Esophagus mucosa (tissue), 1 donor: ENCODE results near the gene MCHR1. TPM values are rescaled to one million over a fixed set of nuclear protein-coding genes. Genes with fewer than 3 reads are reported as not detected.
"Not testable (repeated sequence)": the region's sequence is repeated elsewhere in the genome, so short reads cannot be mapped to it uniquely, and the experiment has no call there.

Source experiments
- ATAC-seq: fragments of 200-7000 bp; cut with Tn5 transposase; one replicate; pipeline ENCODE4 v1.9.1; 2020
- total RNA-seq: library from RNA; stranded (reverse); gene quantifications from one replicate; pipeline ENCODE4 v1.2.4, GENCODE V29; 2023
- donor health status: DM: yes; HTN: yes; CAD: no.

MCHR1 gene
- total RNA-seq, 1 donor from 2014 or later: not detected

- not testable (repeated sequence) for ATAC-seq
Measured at GRCh38 chr22:40656651-40657050, 22.6 kb upstream of the MCHR1 start.

GRCh38 chr22:40659166-40659565 lies 20.1 kb upstream of the MCHR1 start:
- no peak for ATAC-seq

GRCh38 chr22:40660730-40661129 lies 18.6 kb upstream of the MCHR1 start:
- ATAC-seq: no peak

DNA sequence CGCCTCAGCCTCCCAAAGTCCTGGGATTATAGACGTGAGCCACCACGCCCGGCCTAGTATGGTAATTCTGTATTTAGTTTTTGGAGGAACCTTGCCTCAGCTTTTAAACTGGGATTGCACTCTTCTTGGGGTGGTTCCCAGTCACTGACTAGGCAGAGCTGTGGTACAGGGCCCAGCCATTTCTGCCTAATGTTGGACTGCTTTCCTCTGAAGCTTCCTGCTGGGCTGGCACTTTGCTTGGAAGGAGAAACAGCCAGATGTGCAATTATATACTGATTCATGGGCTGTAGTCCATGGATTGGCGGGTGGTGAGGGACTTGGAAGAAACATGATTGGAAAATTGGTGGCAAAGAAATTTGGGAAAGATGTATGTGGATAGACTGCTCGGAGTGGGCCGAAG lies 17.6 kb upstream of the MCHR1 start:
- no peak for ATAC-seq

DNA sequence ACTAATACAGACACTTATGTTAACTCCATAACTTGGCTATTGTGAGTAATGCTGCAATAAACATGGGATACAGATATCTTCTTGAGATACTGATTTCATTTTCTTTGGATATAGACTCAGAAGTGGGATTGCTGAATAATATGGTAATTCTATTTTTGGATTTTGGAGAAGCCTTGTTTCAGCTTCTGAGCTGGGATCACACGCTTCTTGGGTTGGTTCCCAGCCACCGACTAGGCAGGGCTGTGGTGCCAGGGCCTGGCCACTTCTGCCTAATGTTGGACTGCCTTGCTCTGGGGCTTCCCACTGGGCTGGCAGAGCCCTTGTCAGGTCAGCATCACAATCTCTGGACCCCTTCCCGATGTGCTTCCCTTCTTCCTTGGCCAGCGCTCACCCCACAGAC lies 14.0 kb upstream of the MCHR1 start:
- no peak for ATAC-seq

DNA sequence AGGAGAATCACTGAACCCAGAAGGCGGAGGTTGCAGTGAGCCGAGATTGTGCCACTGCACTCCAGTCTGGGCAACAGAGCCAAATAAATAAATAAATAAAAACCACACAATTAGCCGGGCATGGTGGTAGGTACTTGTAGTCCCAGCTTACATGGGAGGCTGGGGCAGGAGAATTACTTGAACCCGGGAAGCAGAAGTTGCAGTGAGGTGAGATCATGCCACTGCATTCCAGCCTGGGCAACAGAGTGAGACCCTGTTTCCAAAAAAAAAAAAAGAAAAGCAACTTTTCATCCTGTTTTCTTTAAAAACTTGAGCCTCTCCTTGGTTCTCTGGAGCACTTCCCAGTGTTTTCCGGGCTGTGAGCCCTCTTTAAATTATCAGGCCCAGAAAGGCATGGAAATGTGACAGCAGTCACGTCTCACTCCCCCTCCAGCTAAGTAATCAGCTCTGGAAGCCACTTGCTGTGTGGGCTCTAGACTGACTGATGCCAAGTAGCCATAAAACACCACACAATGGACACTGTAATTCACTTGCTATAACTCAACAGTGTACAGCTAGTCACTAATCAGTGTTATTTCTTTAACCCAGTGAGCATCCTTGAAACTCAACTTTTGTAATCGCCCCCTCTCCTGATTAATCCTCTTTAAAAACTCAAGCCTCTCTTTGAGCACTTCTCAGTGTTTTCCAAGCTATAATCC lies 13.0 kb upstream of the MCHR1 start:
- no peak for ATAC-seq

DNA sequence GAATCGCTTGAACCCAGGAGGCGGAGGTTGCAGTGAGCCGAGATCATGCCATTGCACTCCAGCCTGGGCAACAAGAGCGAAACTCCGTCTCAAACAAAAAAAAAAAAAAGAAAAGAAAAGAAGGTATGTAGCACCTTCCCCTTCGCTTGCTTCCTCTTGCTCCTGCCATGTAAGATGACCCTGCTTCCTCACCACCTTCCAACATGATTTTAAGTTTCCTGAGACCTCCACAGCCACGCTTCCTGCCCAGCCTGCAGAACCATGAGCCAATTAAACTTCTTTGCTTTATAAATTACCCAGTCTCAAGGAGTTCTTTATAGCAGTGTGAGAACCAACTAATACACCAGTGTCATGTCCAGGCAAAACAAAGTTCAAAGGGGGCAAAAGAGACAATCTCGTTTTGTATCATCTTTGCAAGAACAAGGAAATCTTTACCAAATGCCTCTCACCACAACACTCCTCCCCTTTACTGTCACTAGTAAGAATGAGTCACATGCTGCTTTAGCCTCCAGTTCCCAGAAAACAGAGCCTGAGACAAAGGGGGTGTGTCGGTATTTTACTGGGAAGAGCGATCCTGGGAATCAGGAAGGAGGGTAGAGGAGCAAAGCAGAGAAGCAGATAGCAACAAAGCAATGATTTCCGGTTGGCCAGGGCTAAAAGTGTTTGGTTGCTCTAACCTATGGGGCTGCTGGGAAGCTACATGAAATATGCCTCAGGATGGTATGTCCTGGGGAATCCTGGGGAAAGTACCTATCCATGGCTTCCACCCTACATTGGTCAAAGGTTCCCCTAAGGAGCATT lies 10.5 kb upstream of the MCHR1 start:
- ATAC-seq: peak; percentile 79

GRCh38 chr22:40670058-40670457 lies 9.2 kb upstream of the MCHR1 start:
- no peak for ATAC-seq

DNA sequence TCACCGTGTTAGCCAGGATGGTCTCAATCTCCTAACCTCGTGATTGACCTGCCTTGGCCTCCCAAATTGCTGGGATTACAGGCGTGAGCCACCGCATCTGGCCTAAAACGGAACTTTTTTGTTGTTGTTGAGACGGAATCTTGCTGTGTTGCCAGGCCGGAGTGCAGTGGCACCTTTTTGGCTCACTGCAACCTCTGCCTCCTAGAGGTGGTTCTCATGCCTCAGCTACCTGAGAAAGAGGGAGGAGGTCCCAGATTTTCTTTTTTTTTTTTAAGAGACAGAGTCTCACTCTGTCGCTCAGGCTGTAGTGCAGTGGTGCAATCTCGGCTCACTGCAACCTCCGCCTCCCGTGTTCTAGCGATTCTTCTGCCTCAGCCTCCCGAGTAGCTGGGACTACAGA lies 7.9 kb upstream of the MCHR1 start:
- no peak for ATAC-seq

- ATAC-seq: no peak
Measured at GRCh38 chr22:40671796-40672360, 7.4 kb upstream of the MCHR1 start.

DNA sequence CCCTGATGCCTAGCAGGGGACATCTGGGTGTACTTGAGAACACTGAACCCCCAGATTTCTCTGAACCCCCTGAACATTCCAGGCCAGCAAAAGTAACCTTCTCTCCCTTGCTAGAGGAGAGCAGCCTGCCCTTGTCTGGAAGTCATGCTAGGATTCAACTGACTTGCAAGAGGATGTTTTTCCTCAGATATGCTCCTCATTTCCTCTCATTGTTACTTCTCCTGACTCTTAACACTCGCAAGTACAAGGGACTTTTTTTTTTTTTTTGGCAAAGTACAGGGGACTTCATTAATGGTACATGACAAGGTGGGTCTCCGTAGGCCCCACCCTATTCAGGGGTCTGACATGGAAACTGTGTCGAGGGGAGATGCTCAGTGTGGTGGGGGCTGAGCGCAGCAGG lies 6.3 kb upstream of the MCHR1 start:
- no peak for ATAC-seq

DNA sequence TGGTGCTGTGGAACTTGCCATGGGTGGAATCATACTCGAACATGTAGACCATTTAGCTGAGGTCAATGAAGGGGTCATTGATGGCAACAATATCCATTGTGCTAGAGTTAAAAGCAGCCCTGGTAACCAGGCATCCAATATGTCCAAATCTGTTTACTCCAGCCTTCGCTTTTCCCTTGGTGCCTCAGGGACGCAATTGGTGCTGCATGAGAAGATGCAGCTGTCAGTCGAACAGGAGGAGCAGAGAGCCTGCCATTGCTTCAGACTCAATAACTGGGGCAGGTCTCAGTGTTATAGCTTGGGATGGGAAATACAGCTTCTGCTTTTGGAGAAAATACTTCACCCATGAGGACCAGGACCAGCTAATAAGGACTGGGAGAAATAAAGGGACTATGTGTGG lies 5.0 kb upstream of the MCHR1 start:
- ATAC-seq: no peak

- ATAC-seq: not testable (repeated sequence)
Measured at GRCh38 chr22:40676166-40676565, 3.1 kb upstream of the MCHR1 start.

GRCh38 chr22:40676644-40677043 lies 2.6 kb upstream of the MCHR1 start:
- ATAC-seq: peak; percentile 69

DNA sequence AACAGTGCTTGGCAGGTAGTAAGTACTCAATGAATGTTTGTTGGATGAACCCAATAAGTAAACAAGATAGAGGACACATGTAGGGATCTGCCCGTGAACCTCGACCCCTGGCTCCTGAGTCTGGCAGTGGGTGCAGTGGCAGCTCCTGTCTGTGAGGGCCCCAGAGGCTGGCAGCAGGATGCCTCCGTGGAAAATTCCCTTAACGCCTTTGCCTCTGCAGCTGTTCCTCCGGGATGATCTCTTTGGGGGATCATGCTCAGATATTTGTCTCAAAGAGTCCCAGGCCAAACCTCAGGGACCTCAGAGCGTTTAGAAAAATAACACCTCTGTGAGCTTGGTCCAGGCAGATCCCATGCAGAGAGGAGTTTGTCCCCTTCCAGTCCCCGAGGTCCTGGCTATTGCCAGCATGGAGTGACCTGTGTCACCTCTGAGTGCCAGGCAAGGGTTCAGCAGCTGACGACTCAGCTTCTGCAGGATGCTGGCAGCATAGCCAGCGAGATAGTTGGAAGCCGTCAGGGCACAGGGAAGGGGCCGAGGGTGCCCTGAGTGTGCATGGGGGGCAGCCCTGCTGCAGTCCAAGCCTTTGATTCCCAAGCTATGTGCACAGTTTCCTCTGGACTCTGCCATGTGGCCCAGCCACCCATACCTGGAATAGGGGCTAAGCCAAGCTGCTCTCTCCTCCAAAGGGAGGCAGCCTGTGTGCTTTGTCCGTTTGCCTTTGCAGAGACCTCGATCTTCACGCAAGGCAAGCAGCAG lies 613 bp upstream of the MCHR1 start:
- no peak for ATAC-seq

- no peak for ATAC-seq
Measured at GRCh38 chr22:40679964-40680818, 907 bp downstream of the MCHR1 start.

- no peak for ATAC-seq
Measured at GRCh38 chr22:40680819-40681183, 1.5 kb downstream of the MCHR1 start.

DNA sequence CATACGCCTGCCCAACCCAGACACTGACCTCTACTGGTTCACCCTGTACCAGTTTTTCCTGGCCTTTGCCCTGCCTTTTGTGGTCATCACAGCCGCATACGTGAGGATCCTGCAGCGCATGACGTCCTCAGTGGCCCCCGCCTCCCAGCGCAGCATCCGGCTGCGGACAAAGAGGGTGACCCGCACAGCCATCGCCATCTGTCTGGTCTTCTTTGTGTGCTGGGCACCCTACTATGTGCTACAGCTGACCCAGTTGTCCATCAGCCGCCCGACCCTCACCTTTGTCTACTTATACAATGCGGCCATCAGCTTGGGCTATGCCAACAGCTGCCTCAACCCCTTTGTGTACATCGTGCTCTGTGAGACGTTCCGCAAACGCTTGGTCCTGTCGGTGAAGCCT lies 2.2 kb downstream of the MCHR1 start:
- no peak for ATAC-seq

DNA sequence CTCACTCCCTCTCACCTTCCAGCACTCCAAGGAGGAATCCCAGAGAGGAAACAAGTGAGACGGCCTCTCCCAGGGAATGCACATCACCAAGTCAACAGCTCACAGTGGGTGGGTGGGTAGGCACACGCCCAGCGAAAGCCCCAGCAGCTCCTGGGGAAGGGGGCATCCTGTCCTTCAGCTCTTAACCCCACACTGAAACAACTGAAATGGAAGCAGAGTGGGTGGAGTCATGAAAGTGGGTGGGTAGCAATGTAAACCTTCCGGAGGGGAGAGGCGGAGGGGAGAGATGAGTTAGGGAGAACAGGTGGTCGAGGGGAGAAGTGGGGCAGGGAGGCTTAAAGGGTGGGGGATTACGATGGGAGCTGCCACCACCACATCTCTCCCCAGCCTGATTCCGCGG lies 5.4 kb downstream of the MCHR1 start:
- no peak for ATAC-seq

DNA sequence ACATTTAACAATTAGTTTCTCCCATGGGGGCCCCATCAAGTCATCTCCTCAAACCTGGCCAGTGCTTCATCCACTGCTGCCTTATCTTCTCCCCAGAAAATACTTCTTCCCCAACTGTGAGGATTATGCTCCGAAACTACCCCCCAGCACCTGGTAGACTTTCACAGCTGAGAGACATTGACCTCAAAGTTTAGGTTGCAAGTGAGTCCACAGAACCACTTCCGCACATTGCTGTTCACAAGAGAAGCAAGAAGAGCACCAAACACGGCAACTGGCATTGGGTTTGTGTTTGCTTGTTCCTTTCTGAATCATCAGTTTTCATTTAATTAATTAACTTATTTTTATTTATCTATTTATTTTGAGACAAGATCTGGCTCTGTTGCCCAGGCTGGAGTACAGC lies 6.1 kb downstream of the MCHR1 start:
- no peak for ATAC-seq

DNA sequence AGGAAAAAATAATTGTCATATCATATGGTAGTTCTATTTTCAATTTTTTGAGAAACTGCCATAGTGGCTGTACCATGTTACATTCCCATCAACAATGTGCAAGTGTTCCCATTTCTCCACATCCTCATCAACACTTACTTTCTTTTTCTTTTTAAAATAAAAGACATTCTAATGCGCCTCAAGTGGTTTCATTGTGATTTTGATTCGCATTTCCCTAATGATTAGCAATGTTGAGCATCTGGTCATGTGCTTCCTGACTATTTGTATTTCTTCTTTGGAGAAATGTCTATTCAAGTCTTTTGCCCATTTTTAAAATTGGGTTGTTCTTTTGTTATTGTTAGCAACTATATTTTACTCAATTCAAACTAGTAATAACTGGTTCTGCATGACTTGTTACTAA lies 8.4 kb downstream of the MCHR1 start:
- ATAC-seq: no peak

GRCh38 chr22:40690370-40690769 lies 11.1 kb downstream of the MCHR1 start:
- no peak for ATAC-seq
